Stimulated activated naive CD8-positive, alpha-beta T cell treated with anti-CD3 and anti-CD28 coated beads, Interleukin-15, Interleukin-2, amounts not matched to agents 100 U/mL and 50 U/mL, for 24 hours (primary cell): ENCODE data around the gene RPL10.

Experiments
- ATAC-seq: fragments of 150-1000 bp; cut with Tn5 transposase; one replicate; pipeline ENCODE4 v1.10.0; 2021
- DNase-seq: peaks from one replicate; pipeline ENCODE4 v3.0.0; 2021

The RPL10 gene

DNA sequence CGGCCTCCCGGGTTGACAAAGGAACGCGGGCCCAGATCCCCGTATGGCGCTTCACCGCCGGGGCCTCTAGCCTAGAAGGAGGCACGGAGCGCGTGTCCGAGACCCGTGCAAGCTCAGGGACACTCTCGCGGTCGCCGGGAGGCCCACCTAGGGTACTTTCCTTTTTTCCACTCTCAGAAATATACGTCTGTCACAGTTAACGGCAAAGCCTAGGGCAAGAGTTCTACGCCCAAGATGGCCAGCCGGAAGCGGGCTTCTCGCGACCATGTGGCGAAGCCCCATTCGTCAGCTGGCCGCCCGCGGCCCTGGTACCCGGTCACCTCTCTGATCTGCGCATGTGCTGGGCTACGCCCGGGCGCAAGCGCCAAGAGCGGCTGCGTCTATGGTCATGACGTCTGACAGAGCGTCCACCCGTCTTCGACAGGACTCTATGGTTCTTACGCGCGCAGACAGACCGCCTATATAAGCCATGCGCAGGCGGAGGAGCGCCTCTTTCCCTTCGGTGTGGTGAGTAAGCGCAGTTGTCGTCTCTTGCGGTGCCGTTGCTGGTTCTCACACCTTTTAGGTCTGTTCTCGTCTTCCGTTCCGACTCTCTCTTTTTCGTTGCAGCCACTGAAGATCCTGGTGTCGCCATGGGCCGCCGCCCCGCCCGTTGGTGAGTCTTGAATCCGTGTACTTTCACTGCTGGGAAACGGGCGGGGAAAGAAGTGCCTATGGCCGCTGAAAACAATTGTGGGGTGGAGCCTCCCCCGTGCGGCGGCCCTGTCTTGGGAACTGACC, at the start of gene RPL10:
Gene RPL10, plus strand, starts transcription at position 490 of the 780 bp plus-strand sequence. Its CDS starts 143 bp downstream, at position 633.
- ATAC-seq (peak; percentile 85), DNase-seq (peak; percentile 87)

GRCh38 chrX:154348646-154349358, 49.4 kb upstream of the RPL10 start:
- no peak for DNase-seq
- ATAC-seq, result no peak

DNA sequence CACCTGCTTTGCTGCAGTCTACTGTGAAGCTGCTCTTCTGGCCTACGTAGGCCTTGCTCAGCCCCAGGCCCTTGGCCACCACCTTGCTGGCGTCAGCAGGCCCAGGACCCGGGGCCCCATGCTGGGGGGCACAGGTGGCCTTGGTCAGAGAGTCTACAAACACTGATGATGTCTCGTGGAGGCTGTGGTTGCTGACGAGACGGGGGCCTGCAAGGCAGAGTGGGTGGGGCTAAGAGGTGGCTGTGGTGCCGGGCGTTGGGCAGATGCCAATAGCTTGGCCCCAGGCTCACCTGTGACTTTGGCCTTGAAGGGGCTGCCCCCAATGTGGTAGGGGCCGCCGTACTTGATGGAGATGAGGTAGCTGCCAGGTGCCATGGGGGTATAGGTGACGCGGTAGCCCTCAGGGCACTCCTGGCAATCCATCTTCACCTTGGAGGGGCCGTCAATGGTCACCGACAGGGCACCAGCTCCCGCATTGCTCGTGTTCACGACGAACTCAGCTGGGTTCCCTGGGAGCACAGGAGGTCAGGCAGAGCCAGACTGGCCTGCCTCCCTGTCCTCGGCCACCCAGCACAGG, 48.7 kb upstream of the RPL10 start:
- ATAC-seq (no peak), DNase-seq (no peak)

- ATAC-seq (no peak), DNase-seq (no peak)
These were observed 48.2 kb upstream of the RPL10 start for GRCh38 chrX:154349979-154350378.

- ATAC-seq (no peak), DNase-seq (no peak)
These were observed 47.6 kb upstream of the RPL10 start for GRCh38 chrX:154350429-154351182.

- ATAC-seq (no peak), DNase-seq (no peak)
These were observed 46.8 kb upstream of the RPL10 start for GRCh38 chrX:154351183-154352011.

GRCh38 chrX:154352012-154352401, 46.2 kb upstream of the RPL10 start:
- DNase-seq, result no peak
- no peak for ATAC-seq

GRCh38 chrX:154352466-154352865, 45.7 kb upstream of the RPL10 start:
- ATAC-seq, result no peak
- DNase-seq, result no peak

DNA sequence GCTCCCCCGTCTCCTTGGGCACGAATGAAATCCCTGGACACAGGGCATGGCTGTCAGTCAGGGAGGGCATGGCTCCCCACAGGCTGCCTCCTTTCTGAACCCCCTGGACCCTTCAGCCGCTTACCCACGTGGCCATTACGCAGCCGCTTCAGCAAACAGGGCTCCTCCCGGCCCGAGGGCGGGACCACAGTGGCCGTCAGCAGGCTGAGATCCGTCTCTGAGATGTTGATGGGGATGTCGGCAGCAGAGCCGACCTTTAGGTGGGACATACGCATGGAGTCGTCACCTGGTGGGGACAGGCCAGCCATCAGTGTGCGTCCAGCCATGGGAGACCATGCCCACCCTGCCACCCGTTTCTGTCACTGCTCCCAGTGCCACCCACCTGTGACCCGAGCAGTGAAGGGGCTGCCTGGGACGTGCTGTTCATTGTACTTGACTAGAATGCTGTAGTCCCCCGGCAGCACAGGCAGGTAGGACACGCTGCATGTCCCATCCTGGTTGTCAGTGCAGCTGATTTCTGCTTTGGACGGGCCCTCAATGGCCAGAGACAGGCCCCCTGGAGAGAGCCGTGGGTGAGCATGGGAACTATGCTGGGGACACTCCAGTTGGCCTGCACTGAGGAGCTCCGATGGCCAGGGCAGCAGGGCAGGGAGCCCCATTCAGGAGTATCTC, 44.9 kb upstream of the RPL10 start:
- DNase-seq (no peak), ATAC-seq (no peak)

- DNase-seq, result no peak
These were observed 44.2 kb upstream of the RPL10 start for GRCh38 chrX:154354013-154354412.

DNA sequence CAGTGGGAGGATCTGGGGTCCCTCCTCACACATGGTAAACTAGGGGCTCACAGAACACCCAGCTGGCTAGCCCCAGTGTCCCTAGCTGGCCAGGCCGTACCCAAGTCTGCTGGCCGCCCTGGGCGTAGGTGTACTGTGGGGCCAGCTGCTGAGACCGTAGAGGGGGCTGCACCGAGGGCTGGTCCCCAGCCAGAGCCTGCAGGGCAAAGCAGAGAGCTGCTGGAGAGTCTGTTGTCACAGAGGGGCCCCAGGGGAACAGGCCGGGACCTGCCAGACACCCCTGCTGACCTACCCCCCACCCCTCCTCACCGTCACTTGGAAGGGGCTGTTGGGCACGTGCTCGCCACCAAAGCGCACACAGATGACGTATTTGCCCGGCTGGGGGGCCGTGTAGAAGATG, 43.7 kb upstream of the RPL10 start:
- ATAC-seq, result no peak
- no peak for DNase-seq

More at GRCh38 chrX:154354013-154354412, 44.2 kb upstream of the RPL10 start:
- no peak for ATAC-seq

DNA sequence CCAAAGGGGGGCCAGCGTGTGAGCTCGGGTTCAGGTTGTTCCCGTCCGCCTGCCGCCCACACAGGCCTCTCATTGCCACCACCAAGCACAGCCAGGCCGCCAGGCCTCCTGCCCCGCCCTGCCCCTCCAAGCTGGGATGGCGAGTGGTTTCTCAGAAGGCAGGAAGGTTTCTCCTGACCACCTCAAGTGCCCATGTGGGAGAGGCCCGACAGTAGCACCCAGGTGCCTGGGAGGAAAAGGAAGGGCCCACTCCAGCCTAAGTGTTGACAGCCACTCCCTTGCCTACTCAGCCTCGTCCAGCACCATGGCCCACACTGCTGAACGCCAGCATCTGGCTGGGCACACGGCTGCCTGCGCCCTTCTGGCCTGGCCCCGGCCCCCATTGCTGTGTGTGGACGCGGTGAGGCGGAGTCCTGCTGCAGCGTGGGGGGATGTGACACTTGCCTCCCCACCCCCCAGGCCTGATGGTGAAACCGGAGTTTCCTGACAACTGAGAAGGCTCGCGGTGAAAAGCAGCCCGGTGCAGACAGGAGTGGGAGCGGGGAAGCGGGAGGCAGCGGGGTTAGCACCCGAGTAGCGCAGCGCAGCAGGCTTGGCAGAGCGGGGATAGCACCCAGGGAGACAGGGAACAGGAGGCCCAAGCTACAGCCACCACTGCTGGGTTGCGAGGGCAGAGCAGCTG, 42.9 kb upstream of the RPL10 start:
- no peak for DNase-seq
- no peak for ATAC-seq

- DNase-seq, result no peak
- ATAC-seq, result no peak
These were observed 42.4 kb upstream of the RPL10 start for GRCh38 chrX:154355776-154356140.

- DNase-seq (no peak), ATAC-seq (no peak)
These were observed 41.6 kb upstream of the RPL10 start for GRCh38 chrX:154356596-154356995.

DNA sequence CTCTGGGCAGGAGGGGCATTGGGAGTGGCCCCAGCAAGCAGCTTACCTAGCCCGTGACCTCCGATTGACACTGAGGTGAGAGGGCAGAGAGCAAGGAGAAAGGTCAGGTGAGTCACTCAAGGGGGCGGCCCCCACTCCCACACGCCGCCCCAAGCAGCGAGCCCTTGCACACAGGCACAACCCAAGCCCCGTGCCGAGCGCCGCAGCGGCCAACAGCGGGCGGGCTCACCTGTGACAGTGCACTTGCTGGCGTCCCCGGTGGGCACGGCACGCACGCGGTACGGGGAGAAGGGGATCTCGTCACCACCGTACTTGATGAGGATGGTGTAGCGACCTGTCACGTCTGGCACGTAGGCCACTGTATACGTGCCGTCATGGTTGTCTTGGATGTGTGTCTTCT, 41.0 kb upstream of the RPL10 start:
- DNase-seq (no peak), ATAC-seq (peak; percentile 26)

GRCh38 chrX:154358011-154358410, 40.2 kb upstream of the RPL10 start:
- DNase-seq (no peak), ATAC-seq (no peak)

DNA sequence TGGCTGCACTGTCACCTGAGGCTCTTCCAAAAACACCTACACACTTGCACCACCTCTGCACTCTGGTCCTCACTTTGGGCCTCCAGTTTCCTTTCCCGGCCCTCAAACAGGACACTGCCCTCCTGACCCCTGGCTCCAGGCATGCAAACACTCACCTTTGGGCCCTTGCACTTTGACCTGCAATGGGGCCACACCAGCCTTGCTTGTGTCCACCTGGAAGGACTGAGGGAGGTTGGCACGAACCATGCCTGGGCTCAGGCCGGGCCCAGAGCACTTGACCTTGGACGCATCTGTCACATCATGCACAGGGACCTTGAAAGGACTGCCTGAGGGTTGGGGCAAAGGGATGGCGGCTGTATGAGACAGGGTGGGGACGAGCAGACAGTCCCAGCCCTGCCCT, 39.3 kb upstream of the RPL10 start:
- DNase-seq (no peak), ATAC-seq (no peak)

DNA sequence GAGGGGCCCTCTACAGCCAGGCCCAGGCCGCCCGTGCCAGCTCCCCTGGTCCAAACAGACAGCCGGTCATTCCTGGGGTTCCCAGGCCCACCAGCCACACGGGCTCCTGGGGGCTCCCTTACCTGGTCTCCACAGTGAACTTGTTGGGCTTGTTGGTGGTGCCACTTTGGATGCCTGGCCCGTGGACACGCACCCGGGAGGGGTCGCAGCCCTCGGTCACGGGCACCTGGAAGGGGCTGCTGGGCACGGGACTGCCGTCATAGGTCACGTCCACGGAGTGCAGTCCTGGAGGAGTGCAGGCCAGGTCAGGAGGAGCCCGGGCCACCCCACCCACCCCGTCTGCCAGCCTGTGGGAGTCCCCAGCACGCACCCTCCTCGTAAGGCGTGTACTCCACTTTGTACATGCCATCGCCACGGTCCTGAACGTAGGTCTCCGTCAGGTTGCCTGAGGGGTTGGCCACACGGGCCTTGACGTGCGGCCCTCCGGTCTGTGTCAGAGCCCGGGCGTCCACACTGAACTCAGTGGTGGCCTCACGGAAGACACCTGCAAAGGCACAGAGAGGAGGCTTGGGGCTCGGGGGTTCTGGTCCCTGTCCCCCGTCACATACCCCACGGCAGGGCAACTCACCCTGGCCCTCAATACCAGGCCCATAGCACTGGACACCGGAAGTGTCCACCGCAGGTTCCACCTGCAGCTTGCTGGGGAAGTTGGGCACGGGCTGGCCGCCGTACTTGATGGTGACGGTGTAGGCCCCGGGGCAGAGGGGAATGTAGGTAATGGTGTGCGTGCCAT, 38.6 kb upstream of the RPL10 start:
- DNase-seq (no peak), ATAC-seq (no peak)

- DNase-seq (no peak), ATAC-seq (no peak)
These were observed 37.9 kb upstream of the RPL10 start for GRCh38 chrX:154360155-154360713.
